HEK293 (cell line): Measurements from ENCODE around the gene ING5.

Source experiments
- ATF2 ChIP-seq: fragments of 450-650 bp; formaldehyde crosslinking; IDR thresholded peaks from 2 replicates; pipeline ENCODE4 v1.5.1; 2016; ENCODE audit warnings: missing biosample characterization, missing genetic modification characterization, low read depth
- CTCF ChIP-seq: fragments of 450-650 bp; formaldehyde crosslinking; IDR thresholded peaks from 2 replicates; pipeline ENCODE4 v1.5.1; 2016; ENCODE audit warnings: missing biosample characterization, missing genetic modification characterization
- KLF1 ChIP-seq: fragments of 450-650 bp; formaldehyde crosslinking; IDR thresholded peaks from 2 replicates; pipeline ENCODE4 v1.5.1; 2016; ENCODE audit warnings: missing biosample characterization, missing genetic modification characterization
- ZEB2 ChIP-seq: fragments of 450-650 bp; formaldehyde crosslinking; IDR thresholded peaks from 2 replicates; pipeline ENCODE4 v1.5.1; 2016; ENCODE audit warnings: missing biosample characterization, missing genetic modification characterization
- ZNF10 ChIP-seq: fragments of 450-650 bp; formaldehyde crosslinking; IDR thresholded peaks from 2 replicates; pipeline ENCODE4 v1.5.1; 2017; ENCODE audit warnings: missing biosample characterization, missing genetic modification characterization
- ZNF174 ChIP-seq: fragments of 450-650 bp; formaldehyde crosslinking; IDR thresholded peaks from 2 replicates; pipeline ENCODE4 v1.5.0; 2017; ENCODE audit warnings: missing biosample characterization, mild to moderate bottlenecking, missing genetic modification characterization
- ZNF660 ChIP-seq: fragments of 450-650 bp; IDR thresholded peaks from 2 replicates; pipeline ENCODE4 v1.5.1; 2018; ENCODE audit warnings: missing biosample characterization, mild to moderate bottlenecking, missing genetic modification characterization
- ZNF843 ChIP-seq: fragments of 450-650 bp; formaldehyde crosslinking; IDR thresholded peaks from 2 replicates; pipeline ENCODE4 v1.5.1; 2016; ENCODE audit warnings: missing biosample characterization, missing genetic modification characterization

DNA sequence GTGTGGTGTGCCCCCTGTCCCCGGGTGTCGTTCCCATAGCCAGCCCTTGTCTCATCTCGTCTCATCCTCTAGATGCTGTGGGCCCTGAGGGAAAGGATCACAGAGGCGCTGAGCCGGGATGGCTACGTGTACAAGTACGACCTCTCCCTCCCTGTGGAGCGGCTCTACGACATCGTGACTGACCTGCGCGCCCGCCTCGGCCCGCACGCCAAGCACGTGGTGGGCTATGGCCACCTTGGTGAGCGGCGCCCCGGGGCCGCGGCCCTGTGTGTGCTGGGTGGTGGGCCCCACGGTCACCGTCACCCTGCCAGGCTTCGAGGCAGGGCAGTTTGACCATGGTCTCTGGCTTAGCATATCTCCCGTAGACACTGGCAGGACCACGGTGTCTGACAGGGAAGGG is 53.9 kb downstream of the ING5 start:
- TF ChIP-seq ZNF10 (tag by site-specific recombination): no peak
- no peak for TF ChIP-seq ZNF174
- no peak for TF ChIP-seq CTCF (tag by site-specific recombination)
- no peak for TF ChIP-seq ZNF843 (tag by site-specific recombination)
- no peak for TF ChIP-seq ZNF660 (tag by site-specific recombination)
- no peak for TF ChIP-seq ATF2 (tag by site-specific recombination)
- no peak for TF ChIP-seq ZEB2
- TF ChIP-seq KLF1 (tag by site-specific recombination): no peak
